Osteocyte (in vitro differentiated cells): Measurements from ENCODE around the gene METTL5. TPM values are rescaled to one million over a fixed set of nuclear protein-coding genes. Genes with fewer than 3 reads are reported as not detected.
A peak's percentile ranks its signal among the peaks of the same experiment; 100 is the strongest.
"Not testable (repeated sequence)": the region's sequence is repeated elsewhere in the genome, so short reads cannot be mapped to it uniquely, and the experiment has no call there.

Experiments
- DNase-seq: peaks from one replicate; pipeline ENCODE4 v3.0.0; 2021; ENCODE audit warnings: mixed read lengths; ENCODE audit not compliant: unreplicated experiment; ENCODE audit errors: extremely low spot score
- H3K27ac Mint-ChIP-seq: one replicate; pipeline ENCODE4 v1.8.0; 2021; ENCODE audit warnings: mild to moderate bottlenecking, mixed read lengths; ENCODE audit not compliant: unreplicated experiment
- H3K27me3 Mint-ChIP-seq: one replicate; pipeline ENCODE4 v1.8.0; 2021; ENCODE audit warnings: mixed read lengths; ENCODE audit not compliant: unreplicated experiment
- H3K36me3 Mint-ChIP-seq: one replicate; pipeline ENCODE4 v1.8.0; 2021; ENCODE audit warnings: mixed read lengths; ENCODE audit not compliant: unreplicated experiment
- H3K4me1 Mint-ChIP-seq: one replicate; pipeline ENCODE4 v1.8.0; 2021; ENCODE audit warnings: mixed read lengths; ENCODE audit not compliant: unreplicated experiment
- H3K4me3 Mint-ChIP-seq: one replicate; pipeline ENCODE4 v1.8.0; 2021; ENCODE audit warnings: mild to moderate bottlenecking, moderate library complexity, mixed read lengths; ENCODE audit not compliant: unreplicated experiment
- H3K9me3 Mint-ChIP-seq: one replicate; pipeline ENCODE4 v1.8.0; 2021; ENCODE audit warnings: mixed read lengths; ENCODE audit not compliant: unreplicated experiment
- total RNA-seq: library from RNA; stranded (reverse); gene quantifications from 2 replicates; pipeline ENCODE4 v1.2.1, GENCODE V29; 2021
- TF ChIP-seq, protein P1 (sequence below): fragments of 200-600 bp; sonication (generic); IDR thresholded peaks from 2 replicates; pipeline ENCODE4 v1.5.0; 2021; ENCODE audit warnings: antibody characterized with exemption, mild to moderate bottlenecking, moderate library complexity

METTL5 gene
- total RNA-seq, 1 donor from 2014 or later: 37.6 TPM

DNA sequence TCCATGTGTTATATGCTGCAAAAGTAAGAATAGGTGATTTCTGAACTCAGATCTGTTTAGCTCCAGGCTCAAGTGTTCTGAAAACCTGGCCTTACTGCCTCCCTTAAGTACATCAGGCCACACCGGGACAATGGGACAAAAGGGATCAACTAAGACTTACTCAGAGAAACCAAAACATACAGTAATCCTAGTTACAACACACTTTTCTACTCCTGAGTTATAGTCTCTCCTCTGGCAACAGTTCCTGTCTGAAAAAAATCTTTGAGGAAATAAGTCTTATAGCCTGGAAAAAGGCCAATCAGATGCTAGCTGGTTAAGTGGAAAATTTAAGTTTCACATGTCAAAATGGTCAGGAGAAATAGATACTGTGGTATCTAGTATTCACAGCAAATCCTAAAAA is 5.6 kb downstream of the METTL5 start:
- Mint-ChIP-seq H3K9me3 (no peaks in the 10 kb centered on the region), H3K27ac (peak overlapping the region; percentile 59), H3K4me3 (no peak overlapping the region), H3K36me3 (peaks cover 46% of the 10 kb centered on the region), H3K27me3 (no peaks in the 10 kb centered on the region), H3K4me1 (peaks cover 46% of the 10 kb centered on the region)
- DNase-seq: no peak
- TF ChIP-seq, protein P1, sequence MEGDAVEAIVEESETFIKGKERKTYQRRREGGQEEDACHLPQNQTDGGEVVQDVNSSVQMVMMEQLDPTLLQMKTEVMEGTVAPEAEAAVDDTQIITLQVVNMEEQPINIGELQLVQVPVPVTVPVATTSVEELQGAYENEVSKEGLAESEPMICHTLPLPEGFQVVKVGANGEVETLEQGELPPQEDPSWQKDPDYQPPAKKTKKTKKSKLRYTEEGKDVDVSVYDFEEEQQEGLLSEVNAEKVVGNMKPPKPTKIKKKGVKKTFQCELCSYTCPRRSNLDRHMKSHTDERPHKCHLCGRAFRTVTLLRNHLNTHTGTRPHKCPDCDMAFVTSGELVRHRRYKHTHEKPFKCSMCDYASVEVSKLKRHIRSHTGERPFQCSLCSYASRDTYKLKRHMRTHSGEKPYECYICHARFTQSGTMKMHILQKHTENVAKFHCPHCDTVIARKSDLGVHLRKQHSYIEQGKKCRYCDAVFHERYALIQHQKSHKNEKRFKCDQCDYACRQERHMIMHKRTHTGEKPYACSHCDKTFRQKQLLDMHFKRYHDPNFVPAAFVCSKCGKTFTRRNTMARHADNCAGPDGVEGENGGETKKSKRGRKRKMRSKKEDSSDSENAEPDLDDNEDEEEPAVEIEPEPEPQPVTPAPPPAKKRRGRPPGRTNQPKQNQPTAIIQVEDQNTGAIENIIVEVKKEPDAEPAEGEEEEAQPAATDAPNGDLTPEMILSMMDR: no peak

DNA sequence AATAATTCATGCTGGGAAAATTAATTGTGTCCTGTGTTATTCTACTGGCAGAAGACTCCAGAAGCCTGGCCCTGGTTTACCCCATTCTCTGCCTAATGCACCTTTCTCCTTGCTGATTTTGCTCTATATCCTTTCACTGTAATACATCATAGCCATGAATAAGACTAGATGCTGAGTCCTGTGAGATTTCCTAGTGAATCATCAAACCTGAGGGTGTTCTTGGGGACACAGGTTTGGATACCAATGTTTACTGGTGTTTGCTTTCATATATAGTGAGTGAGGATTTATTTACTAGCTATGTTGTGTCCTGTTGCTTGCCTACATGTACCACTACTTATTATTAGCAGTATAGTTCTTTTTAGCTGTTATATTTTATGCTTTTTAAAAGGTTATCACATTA is 6.5 kb downstream of the METTL5 start:
- no peaks in the 10 kb centered on the region for H3K27me3 Mint-ChIP-seq
- H3K27ac Mint-ChIP-seq: no peak overlapping the region
- peaks cover 52% of the 10 kb centered on the region for H3K36me3 Mint-ChIP-seq

DNA sequence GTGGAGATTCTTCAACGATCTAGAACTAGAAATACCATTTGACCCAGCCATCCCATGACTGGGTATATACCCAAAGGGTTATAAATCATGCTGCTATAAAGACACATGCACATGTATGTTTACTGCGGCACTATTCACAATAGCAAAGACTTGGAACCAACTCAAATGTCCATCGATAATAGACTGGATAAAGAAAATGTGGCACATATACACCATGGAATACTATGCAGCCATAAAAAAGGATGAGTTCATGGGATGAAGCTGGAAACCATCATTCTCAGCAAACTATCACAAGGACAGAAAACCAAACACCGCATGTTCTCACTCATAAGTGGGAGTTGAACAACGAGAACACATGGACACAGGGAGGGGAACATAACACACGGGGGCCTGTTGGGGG is 7.3 kb downstream of the METTL5 start:
- H3K4me3 Mint-ChIP-seq: not testable (repeated sequence)

More for the DNA sequence above, 6.5 kb downstream of the METTL5 start:
- DNase-seq: no peak
- Mint-ChIP-seq H3K4me3 (no peak overlapping the region), H3K4me1 (peaks cover 38% of the 10 kb centered on the region), H3K9me3 (no peaks in the 10 kb centered on the region)
- TF ChIP-seq, protein P1: no peak

DNA sequence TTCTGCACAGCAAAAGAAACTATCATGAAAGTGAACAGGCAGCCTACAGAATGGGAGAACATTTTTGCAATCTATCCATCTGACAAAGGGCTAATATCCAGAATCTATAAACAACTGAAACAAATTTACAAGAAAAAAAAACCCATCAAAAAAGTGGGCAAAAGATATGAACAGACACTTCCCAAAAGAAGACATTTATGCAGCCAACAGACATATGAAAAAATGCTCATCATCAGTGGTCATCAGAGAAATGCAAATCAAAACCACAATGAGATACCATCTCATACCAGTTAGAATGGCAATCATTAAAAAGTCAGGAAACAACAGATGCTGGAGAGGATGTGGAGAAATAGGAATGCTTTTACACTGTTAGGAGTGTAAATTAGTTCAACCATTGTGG is 7.7 kb downstream of the METTL5 start:
- H3K36me3 Mint-ChIP-seq: peaks cover 58% of the 10 kb centered on the region
- not testable (repeated sequence) for DNase-seq, H3K4me3 Mint-ChIP-seq, H3K9me3 Mint-ChIP-seq, H3K27ac Mint-ChIP-seq, H3K27me3 Mint-ChIP-seq
- H3K4me1 Mint-ChIP-seq: peaks cover 25% of the 10 kb centered on the region

More for the DNA sequence above, 7.3 kb downstream of the METTL5 start:
- DNase-seq, H3K9me3 Mint-ChIP-seq, H3K27me3 Mint-ChIP-seq, H3K27ac Mint-ChIP-seq: not testable (repeated sequence)
- peaks cover 54% of the 10 kb centered on the region for H3K36me3 Mint-ChIP-seq
- peaks cover 29% of the 10 kb centered on the region for H3K4me1 Mint-ChIP-seq

DNA sequence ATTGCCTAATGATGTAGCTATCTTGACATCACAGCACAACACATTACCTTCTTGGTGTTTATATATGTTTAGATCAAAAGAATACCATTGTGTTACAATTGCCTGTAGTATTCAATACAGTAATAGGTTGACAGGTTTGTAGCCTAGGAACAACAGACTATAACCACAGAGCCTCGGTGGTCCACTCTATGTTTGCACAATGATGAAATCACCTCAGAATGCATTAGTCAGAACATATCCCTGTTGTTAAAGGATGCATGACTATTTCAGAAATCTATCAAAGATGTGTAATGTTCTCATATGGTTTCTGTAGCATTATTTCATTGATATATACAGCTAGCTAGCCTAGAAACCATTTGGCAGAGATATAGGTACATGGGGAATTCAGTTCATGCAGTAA is 8.9 kb downstream of the METTL5 start:
- H3K27me3 Mint-ChIP-seq: no peaks in the 10 kb centered on the region
- peaks cover 18% of the 10 kb centered on the region for H3K4me1 Mint-ChIP-seq
- peaks cover 59% of the 10 kb centered on the region for H3K36me3 Mint-ChIP-seq
- DNase-seq: no peak
- no peaks in the 10 kb centered on the region for H3K9me3 Mint-ChIP-seq
- TF ChIP-seq, protein P1: no peak
- H3K4me3 Mint-ChIP-seq: no peak overlapping the region
- peak overlapping the region; percentile 25 for H3K27ac Mint-ChIP-seq

DNA sequence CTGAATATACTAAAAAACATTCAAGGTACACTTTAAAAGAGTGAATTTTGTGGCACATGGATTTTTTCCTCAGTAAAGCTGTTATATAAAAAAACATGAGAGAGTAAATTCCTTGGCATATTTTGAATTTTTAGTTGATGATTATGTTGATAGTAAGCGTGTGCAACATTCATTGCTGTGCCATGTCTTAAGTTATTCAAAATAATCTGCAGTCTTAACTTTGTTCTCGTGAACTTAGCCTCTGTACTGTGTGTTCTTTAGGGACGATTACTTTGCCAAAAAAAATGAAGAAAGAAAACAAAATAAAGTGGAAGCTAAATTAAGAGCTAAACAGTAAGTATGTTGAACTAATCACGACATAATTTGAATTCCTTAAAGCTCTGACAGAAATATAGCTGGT is 16.5 kb downstream of the METTL5 start:
- Mint-ChIP-seq H3K36me3 (peaks cover 55% of the 10 kb centered on the region), H3K27ac (peak overlapping the region; percentile 55), H3K4me3 (no peak overlapping the region), H3K4me1 (peaks cover 19% of the 10 kb centered on the region), H3K27me3 (no peaks in the 10 kb centered on the region), H3K9me3 (no peaks in the 10 kb centered on the region)
- TF ChIP-seq, protein P1: no peak
- no peak for DNase-seq
